Fibroblast of skin of scalp (primary cell): ENCODE data around the gene SUMO4. TPM values are rescaled to one million over a fixed set of nuclear protein-coding genes. Genes with fewer than 3 reads are reported as not detected.

ENCODE experiments used
- DNase-seq: peaks from one replicate; pipeline ENCODE4 v3.0.0-alpha.2; 2013
- polyA plus RNA-seq, 2 experiments: library from polyadenylated mRNA; unstranded; fragments of 120-200 nt; gene quantifications; one replicate each; pipeline ENCODE4 v1.2.1, GENCODE V29; 2013; ENCODE audit not compliant: insufficient read length in 2 of 2

SUMO4 gene
- polyA plus RNA-seq (2013, experiment 1 of 2; ENCODE audit: insufficient read length), result 0.13 TPM
- 0.57 TPM for polyA plus RNA-seq (2013, experiment 2 of 2; ENCODE audit: insufficient read length)

DNA sequence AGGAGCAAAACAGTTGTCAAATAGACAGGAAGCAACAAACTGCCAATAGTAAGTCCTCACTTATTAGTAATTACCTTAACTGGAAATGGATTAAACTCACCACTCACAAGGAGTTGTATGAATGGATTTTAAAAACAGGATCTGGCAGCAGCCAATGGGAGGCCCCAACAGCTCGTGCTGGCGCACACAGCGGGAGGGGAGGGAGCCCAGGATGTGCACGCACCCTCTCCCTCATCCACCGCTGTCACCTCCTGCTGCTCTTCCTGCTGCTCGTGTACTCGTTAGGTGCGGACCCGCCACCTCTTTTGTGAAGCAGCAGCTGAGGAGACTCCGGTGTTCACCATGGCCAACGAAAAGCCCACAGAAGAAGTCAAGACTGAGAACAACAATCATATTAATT, at the start of gene SUMO4:
Gene SUMO4 (plus strand): TSS at position 213 of the 400 bp plus-strand sequence. CDS start 130 bp downstream, at position 343.
- DNase-seq, result no peak

DNA sequence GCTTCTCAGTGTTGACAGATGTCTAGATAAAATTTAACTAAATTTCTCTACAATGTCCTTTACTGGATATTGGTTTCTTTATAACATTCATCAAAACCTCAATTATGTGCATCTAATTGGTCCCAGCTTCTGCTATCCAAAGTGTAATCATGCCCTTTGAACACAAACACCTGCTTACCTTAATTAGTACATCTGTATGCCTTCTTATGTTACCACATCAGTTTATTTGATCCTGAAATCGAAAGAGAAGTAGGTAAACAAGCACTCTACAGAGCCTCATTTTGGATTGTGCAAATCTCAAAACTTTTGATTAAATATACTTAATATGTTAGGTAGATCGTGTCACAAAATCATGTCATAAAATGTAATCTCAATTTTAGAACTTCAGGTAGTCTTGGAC, 46.1 kb upstream of the SUMO4 start:
- DNase-seq, result no peak

DNA sequence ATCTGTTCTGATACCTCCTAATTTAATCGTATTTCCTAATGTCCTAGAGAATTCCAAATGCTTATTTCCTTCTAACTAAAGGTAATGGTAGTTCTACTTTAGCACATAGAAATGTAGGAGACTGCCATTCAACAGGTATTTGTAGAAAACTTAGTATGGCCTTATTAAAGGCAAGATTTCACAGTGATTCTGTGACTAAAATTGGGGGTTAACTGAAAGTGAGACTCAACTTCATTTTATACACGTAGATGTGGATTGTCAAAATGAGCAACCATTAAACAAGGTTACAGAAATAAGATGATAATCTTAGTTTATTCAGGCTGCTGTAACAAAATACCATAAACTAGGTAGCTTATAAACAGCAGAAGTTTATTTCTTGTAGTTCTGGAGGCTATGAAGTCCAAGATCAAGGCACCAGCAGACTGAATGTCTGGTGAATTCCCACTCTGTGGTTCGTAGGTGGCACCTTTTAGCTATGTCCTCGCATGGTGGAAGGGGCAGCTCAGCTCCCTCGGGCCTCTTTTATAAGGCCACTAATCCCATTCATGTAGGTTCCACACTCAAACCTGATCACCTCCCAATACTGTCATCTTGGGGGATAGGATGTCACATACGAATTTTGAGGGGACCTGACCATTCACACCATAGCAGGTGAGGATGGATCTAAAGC, 43.8 kb upstream of the SUMO4 start:
- DNase-seq, result no peak

- DNase-seq, result peak; percentile 12
Observed at GRCh38 chr6:149357726-149358538, 42.1 kb upstream of the SUMO4 start.

- DNase-seq, result no peak
Observed at GRCh38 chr6:149359440-149359839, 40.6 kb upstream of the SUMO4 start.

DNA sequence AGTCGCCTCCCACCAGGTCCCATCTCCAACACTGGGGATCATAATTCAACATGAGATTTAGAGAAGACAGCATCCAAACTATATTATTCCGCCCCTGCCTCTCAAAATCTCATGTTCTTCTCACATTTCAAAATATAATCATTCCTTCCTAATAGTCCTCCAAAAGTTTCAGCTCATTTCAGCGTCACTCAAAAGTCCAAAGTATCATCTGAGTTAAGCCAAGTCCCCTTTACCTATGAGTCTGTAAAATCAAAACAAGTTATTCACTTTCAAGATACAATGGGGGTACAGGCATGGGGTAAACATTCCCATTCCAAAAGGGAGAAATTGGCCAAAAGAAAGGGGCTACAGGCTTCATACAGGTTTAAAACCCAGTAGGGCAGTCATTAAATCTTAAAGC, 39.5 kb upstream of the SUMO4 start:
- DNase-seq, result no peak

GRCh38 chr6:149362289-149362688, 37.8 kb upstream of the SUMO4 start:
- DNase-seq, result no peak

DNA sequence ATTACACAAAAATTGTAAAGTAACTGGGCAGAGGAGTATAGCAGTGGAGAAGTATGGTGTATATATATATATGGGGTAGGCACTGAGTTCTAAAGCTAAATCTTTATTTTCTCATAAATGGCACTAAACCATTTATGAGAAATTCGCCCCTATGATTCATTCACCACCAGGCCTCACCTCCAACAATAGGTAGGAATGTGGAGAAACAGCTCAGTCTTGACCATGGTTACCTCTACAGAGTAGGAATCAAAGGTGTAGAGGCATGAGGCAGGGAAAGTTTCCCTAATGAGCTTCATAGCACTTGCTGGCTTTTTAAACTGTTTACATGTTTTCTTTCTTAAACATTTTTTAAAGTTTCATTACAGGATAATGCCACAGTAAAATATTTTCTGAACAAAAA, 36.9 kb upstream of the SUMO4 start:
- DNase-seq, result no peak

- DNase-seq, result no peak
Observed at GRCh38 chr6:149364557-149364956, 35.5 kb upstream of the SUMO4 start.

- no peak for DNase-seq
Observed at GRCh38 chr6:149365197-149365596, 34.9 kb upstream of the SUMO4 start.

- no peak for DNase-seq
Observed at GRCh38 chr6:149366267-149366921, 33.7 kb upstream of the SUMO4 start.

- no peak for DNase-seq
Observed at GRCh38 chr6:149368065-149368464, 32.0 kb upstream of the SUMO4 start.

GRCh38 chr6:149371154-149371553, 28.9 kb upstream of the SUMO4 start:
- no peak for DNase-seq

DNA sequence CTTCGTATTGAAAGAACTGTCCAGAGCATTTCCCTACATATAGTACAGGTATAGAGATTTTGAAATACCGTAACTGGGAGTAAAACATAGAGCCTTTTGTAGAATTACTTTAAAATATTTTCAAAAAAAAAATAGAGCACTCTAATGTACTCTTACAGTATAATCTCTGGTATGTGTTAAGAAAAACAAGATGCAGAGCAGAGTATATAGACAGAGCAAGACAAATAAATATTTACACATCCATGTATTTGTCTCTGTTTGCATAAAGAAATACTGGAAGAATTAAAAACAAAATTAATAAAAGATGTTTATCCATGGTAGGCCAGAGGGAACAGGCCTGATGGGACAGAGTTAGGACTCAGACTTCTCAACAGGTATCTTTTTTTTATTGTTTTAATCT, 28.0 kb upstream of the SUMO4 start:
- no peak for DNase-seq

DNA sequence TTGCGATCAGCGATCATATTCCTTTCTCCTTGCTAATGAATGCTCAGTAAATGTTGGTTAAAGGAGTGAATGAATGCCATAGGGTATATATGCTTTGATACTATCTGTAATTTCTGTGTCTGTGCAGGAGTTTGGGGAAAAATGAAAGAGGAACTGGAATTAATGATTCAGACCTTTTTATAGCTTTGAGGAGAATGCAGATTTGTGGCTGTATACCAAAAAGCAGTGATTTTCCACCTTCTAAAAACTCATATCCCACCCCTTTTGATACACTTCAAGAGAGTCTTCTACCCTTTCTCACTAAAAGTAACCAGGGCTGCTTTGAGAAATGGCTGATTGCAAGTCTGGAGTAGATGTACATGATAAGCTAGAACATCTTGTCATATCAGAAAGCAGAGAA, 26.6 kb upstream of the SUMO4 start:
- DNase-seq, result no peak

DNA sequence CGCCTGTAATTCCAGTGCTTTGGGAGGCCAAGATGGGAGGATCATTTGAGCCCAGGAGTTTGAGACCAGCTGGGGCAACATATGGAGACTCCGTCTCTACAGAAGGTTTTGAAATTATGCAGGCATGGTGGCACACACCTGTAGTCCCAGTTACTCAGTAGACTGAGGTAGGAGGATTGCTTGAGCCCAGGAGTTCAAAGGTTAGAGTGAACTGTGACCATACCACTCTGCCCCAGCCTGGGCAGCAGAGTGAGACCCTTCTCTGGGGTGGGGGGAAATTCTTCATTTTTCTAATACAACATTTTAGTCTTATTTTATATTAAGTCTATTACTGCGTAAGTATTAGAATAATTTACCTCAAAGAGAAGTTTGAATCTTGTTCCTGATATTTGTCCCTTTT, 20.1 kb upstream of the SUMO4 start:
- DNase-seq, result no peak

GRCh38 chr6:149380523-149380922, 19.5 kb upstream of the SUMO4 start:
- DNase-seq, result no peak

DNA sequence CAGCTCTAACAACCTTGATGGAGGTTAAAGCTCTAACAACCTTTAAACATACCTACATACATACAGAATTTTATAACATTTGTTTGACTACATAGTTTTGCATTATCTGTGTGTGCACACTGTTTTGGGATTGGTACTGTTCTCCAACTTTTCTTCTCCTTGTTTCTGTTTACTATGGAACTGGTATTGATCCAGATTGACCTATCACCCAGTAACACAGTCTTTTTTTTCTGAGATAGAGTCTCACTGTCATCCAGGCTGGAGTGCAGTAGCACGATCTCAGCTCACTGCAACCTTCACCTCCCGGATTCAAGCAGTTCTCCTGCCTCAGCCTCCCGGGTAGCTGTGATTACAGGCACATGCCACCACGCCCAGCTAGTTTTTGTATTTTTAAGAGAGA, 16.7 kb upstream of the SUMO4 start:
- no peak for DNase-seq

DNA sequence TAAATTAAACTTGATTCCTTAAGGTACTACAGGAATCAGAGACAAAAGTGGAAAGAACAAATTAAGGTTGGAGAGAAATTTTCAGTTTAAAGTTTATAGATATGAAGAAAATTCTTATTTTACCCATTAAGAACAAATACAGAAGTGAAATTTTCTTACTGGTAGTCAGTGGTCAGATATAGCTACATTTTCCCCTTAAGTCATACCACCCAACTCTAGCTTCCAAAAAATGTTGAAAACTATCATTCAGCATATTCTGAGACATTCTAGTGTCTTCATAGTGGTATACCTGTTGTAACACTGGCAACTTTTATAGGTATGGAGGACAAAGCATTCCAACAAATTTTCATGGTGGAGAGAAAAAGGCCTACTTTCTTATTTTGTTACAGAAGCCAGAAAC, 15.6 kb upstream of the SUMO4 start:
- no peak for DNase-seq

- DNase-seq, result no peak
Observed at GRCh38 chr6:149385998-149386646, 13.9 kb upstream of the SUMO4 start.

DNA sequence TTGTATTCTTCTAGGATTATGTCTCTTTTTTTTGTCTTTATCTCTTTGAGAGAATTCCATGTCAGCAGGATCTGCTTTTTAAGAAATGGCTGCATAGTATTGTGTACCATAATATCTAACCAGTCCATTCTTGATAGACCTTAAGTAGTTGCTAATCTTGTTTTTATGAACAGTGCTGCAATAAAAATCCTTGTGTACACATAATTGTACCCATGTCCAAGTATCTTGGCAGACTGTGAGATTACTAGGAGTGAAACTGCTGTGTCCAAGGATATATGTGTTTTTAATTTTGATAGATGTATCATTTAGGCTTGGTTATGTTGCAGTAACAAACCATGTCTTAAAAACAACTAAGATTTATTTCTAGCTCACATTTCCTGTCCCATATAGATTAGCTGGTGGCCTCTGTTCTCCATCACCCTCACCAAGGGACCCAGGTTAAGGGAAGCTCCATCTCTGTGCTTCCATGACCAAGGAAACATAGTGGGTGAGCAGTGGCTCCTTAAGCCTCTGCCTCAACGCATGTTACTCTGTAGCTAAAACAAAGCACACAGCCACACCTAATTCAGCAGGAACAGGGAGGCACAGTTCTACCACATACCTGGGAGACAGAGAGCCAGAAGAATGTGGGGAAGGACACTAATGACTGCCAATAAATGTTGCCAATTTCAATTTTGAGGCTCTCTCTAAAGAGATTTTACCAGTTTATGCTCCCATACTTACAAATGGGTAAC, 12.1 kb upstream of the SUMO4 start:
- DNase-seq, result no peak
